ENCODE results near the gene SOX13. TPM values are rescaled to one million over a fixed set of nuclear protein-coding genes. Genes with fewer than 3 reads are reported as not detected.
"Not testable (repeated sequence)": the region's sequence is repeated elsewhere in the genome, so short reads cannot be mapped to it uniquely, and the experiment has no call there.

Gene SOX13
- total RNA-seq, 1 experiment from 2014 or later, result 35.6 TPM

DNA sequence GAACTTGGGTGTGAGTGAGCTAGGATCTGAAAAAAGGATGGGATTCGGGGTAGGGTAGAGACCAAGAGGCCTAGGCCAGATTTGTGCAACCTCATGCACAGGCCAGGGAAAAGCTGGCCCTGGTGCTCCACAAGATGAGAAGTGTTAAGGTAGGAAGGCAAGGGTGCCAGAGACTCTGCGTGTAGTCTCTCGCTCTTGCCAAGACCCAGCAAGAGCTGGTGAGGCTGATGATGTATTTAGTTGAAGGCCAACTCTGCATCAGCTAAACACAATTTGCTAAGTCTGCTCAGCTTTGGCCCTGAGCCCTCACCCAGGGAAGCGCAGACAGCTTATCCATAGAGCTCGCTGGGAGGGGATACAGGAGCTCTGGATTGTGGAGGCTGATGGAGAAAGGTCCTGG is 26.6 kb upstream of the SOX13 start (continued):
- TF ChIP-seq, protein P1, sequence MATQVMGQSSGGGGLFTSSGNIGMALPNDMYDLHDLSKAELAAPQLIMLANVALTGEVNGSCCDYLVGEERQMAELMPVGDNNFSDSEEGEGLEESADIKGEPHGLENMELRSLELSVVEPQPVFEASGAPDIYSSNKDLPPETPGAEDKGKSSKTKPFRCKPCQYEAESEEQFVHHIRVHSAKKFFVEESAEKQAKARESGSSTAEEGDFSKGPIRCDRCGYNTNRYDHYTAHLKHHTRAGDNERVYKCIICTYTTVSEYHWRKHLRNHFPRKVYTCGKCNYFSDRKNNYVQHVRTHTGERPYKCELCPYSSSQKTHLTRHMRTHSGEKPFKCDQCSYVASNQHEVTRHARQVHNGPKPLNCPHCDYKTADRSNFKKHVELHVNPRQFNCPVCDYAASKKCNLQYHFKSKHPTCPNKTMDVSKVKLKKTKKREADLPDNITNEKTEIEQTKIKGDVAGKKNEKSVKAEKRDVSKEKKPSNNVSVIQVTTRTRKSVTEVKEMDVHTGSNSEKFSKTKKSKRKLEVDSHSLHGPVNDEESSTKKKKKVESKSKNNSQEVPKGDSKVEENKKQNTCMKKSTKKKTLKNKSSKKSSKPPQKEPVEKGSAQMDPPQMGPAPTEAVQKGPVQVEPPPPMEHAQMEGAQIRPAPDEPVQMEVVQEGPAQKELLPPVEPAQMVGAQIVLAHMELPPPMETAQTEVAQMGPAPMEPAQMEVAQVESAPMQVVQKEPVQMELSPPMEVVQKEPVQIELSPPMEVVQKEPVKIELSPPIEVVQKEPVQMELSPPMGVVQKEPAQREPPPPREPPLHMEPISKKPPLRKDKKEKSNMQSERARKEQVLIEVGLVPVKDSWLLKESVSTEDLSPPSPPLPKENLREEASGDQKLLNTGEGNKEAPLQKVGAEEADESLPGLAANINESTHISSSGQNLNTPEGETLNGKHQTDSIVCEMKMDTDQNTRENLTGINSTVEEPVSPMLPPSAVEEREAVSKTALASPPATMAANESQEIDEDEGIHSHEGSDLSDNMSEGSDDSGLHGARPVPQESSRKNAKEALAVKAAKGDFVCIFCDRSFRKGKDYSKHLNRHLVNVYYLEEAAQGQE (IDR thresholded peaks at IDR 0.05; ENCODE audit: low read depth), result no peak
- TF ChIP-seq JUND (IDR thresholded peaks at IDR 0.05) (no peak), POLR2AphosphoS5 (IDR thresholded peaks at IDR 0.05; ENCODE audit: low read depth, low read length) (no peak), MAX (IDR thresholded peaks at IDR 0.05) (no peak)

- H3K27me3 ChIP-seq (ENCODE audit: insufficient read depth, low read length); H3K27ac ChIP-seq (ENCODE audit: low read depth, low read length); RAD21 ChIA-PET (ENCODE audit: low non-redundant PET in 1 of 2, low total read pairs in 2 of 2, uncharacterized antibody in 2 of 2, unreplicated experiment in 2 of 2); CTCF ChIA-PET; H3K4me3 ChIP-seq (replicated peaks in 1 of 2; ENCODE audit: low read depth in 1 of 2, low read length in 2 of 2); H3K36me3 ChIP-seq (ENCODE audit: control insufficient read depth in 1 of 2, insufficient read depth in 2 of 2, low read length in 2 of 2); ATAC-seq; BruUV-seq (replicated peaks); H4K20me1 ChIP-seq (ENCODE audit: insufficient read depth); H3K79me2 ChIP-seq (ENCODE audit: insufficient read depth, low read length); H3K9ac ChIP-seq (ENCODE audit: low read length); H3K4me2 ChIP-seq (ENCODE audit: low read length); intact Hi-C loops (cut with micrococcal nuclease); H3K9me2 ChIP-seq (ENCODE audit: insufficient read depth); H3K4me1 ChIP-seq (ENCODE audit: control insufficient read depth in 1 of 2, insufficient read depth in 2 of 2, low read length in 2 of 2); DNase-seq (ENCODE audit: low read depth, low spot score); H3K9me3 ChIP-seq (ENCODE audit: control insufficient read depth in 1 of 2, insufficient read depth in 1 of 2, low read depth in 1 of 2, low read length in 2 of 2); H2AFZ ChIP-seq (ENCODE audit: low read depth, low read length, poor library complexity, severe bottlenecking): not testable (repeated sequence)
- POLR2A ChIA-PET, result interaction anchor here (1.8 kb wide), 1 partner anchor 8 kb away, joined by 6 read pairs; no protein-coding TSS in a partner anchor
Observed at GRCh38 chr1:204048796-204049195, 24.1 kb upstream of the SOX13 start.
